Naive thymus-derived CD8-positive, alpha-beta T cell (primary cell): ENCODE measurements around the gene CCDC33. TPM values are rescaled to one million over a fixed set of nuclear protein-coding genes. Genes with fewer than 3 reads are reported as not detected.

ENCODE experiments used
- ATAC-seq, 2 donors: fragments of 150-1000 bp; cut with Tn5 transposase in 1 of 2; sonication (Bioruptor Pico), chemical (Tn5 transposase) in 1 of 2; 1 replicate in 1 of 2; 2 replicates in 1 of 2; pipeline ENCODE4 v1.10.0; 2021; ENCODE audit warnings: mild to moderate bottlenecking in 2 of 2, moderate library complexity in 2 of 2
- POLR2A ChIA-PET: fragments of 350-600 bp; sonication (Branson Sonifier 250); formaldehyde crosslinking; loops from one replicate; lab custom pipeline; 2021; ENCODE audit warnings: antibody characterized with exemption; lab: Charles Lee
- DNase-seq, 10 donors: peaks; one replicate each; pipeline versions ENCODE4 v3.0.0 to v3.0.0-alpha.2; 2020 to 2022
- H3K27ac Mint-ChIP-seq, 10 donors: one replicate each; pipeline ENCODE4 v1.8.0; 2020 to 2022; ENCODE audit warnings: mild to moderate bottlenecking in 10 of 10, mixed read lengths in 10 of 10, moderate library complexity in 4 of 10, inconsistent platforms in 1 of 10
- H3K27me3 Mint-ChIP-seq, 5 donors: one replicate each; pipeline ENCODE4 v1.8.0; 2021 to 2022; ENCODE audit warnings: mixed read lengths in 5 of 5
- H3K36me3 Mint-ChIP-seq, 3 donors: one replicate each; pipeline ENCODE4 v1.8.0; 2020 to 2022; ENCODE audit warnings: mixed read lengths in 3 of 3, mild to moderate bottlenecking in 2 of 3, inconsistent platforms in 1 of 3
- H3K4me1 Mint-ChIP-seq, 4 donors: one replicate each; pipeline ENCODE4 v1.8.0; 2021 to 2022; ENCODE audit warnings: mixed read lengths in 4 of 4
- H3K4me3 Mint-ChIP-seq, 10 donors: one replicate each; pipeline ENCODE4 v1.8.0; 2020 to 2022; ENCODE audit warnings: mild to moderate bottlenecking in 10 of 10, mixed read lengths in 10 of 10, moderate library complexity in 6 of 10, inconsistent platforms in 1 of 10
- H3K9me3 Mint-ChIP-seq, 9 donors: one replicate each; pipeline ENCODE4 v1.8.0; 2020 to 2022; ENCODE audit warnings: mixed read lengths in 9 of 9, mild to moderate bottlenecking in 3 of 9, inconsistent platforms in 1 of 9, moderate library complexity in 1 of 9
- polyA plus RNA-seq, 3 donors: library from polyadenylated mRNA; unstranded; fragments of 300-500 nt; fragmentation: Illumina TruSeq; gene quantifications; one replicate each; pipeline ENCODE4 v1.2.3, GENCODE V29; 2021
- total RNA-seq, 8 experiments: library from RNA in 2 of 8; stranded (reverse) in 2 of 8; gene quantifications; one replicate each; pipeline ENCODE4 v1.2.3 and lab custom pipeline; 2021 to 2026

Gene CCDC33
- total and polyA plus RNA-seq, 5 experiments from 2014 or later, result not detected

DNA sequence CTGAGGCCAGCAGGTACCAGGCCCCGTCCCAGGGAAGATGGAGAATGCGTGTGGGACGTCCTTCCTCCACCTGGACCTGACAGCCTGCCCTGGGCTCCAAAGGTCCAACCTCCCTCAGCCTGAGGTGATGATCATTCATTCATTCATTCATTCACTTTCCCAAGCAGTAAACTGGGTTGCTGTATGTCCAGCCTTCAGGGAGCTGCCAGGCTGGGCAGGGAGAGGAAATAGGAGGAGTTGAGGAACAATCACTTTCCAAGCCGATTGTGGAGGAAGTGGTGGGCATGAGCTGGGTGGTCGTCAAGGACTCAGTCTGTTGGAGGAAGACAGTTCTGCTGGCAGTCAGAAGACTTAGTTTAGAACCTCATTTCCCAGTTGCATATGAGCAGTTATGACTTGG, 10.2 kb upstream of the CCDC33 start:
- no peak overlapping the region for H3K4me3 Mint-ChIP-seq
- peaks cover 0 to 13% (median under 1%) of the 10 kb centered on the region in 5 donors for H3K27me3 Mint-ChIP-seq
- no peaks in the 10 kb centered on the region for H3K36me3 Mint-ChIP-seq
- DNase-seq (no peak), ATAC-seq (no peak)
- POLR2A ChIA-PET, result interaction anchor here (0.6 kb wide), 1 partner anchor 7 kb away, joined by 3 read pairs; no protein-coding TSS in a partner anchor
- peaks cover 8 to 29% (median 16%) of the 10 kb centered on the region in 4 donors for H3K4me1 Mint-ChIP-seq
- no peak overlapping the region for H3K27ac Mint-ChIP-seq
- H3K9me3 Mint-ChIP-seq, result no peaks in the 10 kb centered on the region

GRCh38 chr15:74226761-74227540, 9.2 kb upstream of the CCDC33 start:
- peaks cover 0 to 13% (median 0%) of the 10 kb centered on the region in 5 donors for H3K27me3 Mint-ChIP-seq
- H3K9me3 Mint-ChIP-seq, result no peaks in the 10 kb centered on the region
- peaks cover 8 to 27% (median 16%) of the 10 kb centered on the region in 4 donors for H3K4me1 Mint-ChIP-seq
- ATAC-seq (no peak), DNase-seq (no peak)
- no peaks in the 10 kb centered on the region for H3K36me3 Mint-ChIP-seq
- POLR2A ChIA-PET, result interaction anchor here (0.6 kb wide), 1 partner anchor 8 kb away, joined by 3 read pairs; no protein-coding TSS in a partner anchor
- no peak overlapping the region for H3K4me3 Mint-ChIP-seq
- no peak overlapping the region for H3K27ac Mint-ChIP-seq

GRCh38 chr15:74227968-74228722, 8.0 kb upstream of the CCDC33 start:
- DNase-seq, result no peak
- Mint-ChIP-seq H3K36me3 (no peaks in the 10 kb centered on the region), H3K9me3 (no peaks in the 10 kb centered on the region), H3K4me3 (no peak overlapping the region), H3K27ac (peak overlapping the region in 3 of 10 donors; percentile 30 to 56 (median 51)), H3K27me3 (peaks cover 0 to 13% (median 0%) of the 10 kb centered on the region in 5 donors), H3K4me1 (peaks cover 7 to 21% (median 12%) of the 10 kb centered on the region in 4 donors)
- no peak for ATAC-seq
- POLR2A ChIA-PET, result no interaction called here

DNA sequence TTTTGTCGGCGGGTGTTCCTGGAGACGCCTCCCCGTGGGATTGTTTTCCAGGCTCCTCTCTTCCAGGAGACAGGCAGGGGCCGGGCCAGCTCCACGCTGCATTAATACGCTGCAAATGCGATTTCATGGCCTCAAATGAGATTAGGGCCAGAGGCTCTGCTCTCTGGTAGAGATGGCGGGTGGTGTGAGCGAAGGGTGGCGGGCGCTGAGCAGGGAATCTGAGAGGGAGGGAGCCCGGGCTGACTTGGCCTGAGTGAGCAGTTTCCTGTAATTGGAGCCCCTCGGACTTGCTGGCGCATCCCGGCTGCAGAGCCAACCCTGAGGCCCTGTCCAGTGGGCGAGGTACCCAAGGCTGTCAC, 7.4 kb upstream of the CCDC33 start:
- no peak for ATAC-seq
- peaks cover 2 to 15% (median 7%) of the 10 kb centered on the region in 4 donors for H3K4me1 Mint-ChIP-seq
- H3K4me3 Mint-ChIP-seq, result no peak overlapping the region
- no peak overlapping the region for H3K27ac Mint-ChIP-seq
- POLR2A ChIA-PET, result no interaction called here
- DNase-seq, result no peak
- peaks cover 0 to 12% (median 0%) of the 10 kb centered on the region in 5 donors for H3K27me3 Mint-ChIP-seq
- no peaks in the 10 kb centered on the region for H3K36me3 Mint-ChIP-seq
- H3K9me3 Mint-ChIP-seq, result no peaks in the 10 kb centered on the region

DNA sequence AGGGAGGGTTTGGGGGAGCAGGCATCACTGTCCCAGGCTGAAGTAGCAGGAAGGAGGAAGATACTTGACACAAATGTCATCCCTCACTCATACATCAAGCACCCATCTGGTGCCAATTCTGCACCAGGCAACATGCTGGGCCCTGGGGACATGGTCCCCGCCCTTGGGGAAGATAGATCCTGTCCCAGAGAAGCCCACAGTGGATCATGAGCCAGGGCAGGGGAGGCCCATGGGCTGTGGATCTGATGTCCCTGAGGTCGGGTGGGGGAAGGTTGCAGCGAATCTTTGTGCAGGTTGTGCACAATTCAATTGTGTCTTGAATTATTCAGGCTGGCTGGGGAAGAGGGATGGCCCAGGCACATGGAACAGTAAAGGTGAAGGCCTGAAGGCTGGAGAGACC, 6.4 kb upstream of the CCDC33 start:
- no peaks in the 10 kb centered on the region for H3K36me3 Mint-ChIP-seq
- H3K9me3 Mint-ChIP-seq, result no peaks in the 10 kb centered on the region
- no peak for DNase-seq
- POLR2A ChIA-PET, result no interaction called here
- H3K4me3 Mint-ChIP-seq, result peak overlapping the region in 1 of 10 donors; percentile 21
- H3K4me1 Mint-ChIP-seq, result peaks cover 0 to 7% (median under 1%) of the 10 kb centered on the region in 4 donors
- peaks cover 0 to 5% (median 0%) of the 10 kb centered on the region in 5 donors for H3K27me3 Mint-ChIP-seq
- ATAC-seq, result no peak
- no peak overlapping the region for H3K27ac Mint-ChIP-seq

DNA sequence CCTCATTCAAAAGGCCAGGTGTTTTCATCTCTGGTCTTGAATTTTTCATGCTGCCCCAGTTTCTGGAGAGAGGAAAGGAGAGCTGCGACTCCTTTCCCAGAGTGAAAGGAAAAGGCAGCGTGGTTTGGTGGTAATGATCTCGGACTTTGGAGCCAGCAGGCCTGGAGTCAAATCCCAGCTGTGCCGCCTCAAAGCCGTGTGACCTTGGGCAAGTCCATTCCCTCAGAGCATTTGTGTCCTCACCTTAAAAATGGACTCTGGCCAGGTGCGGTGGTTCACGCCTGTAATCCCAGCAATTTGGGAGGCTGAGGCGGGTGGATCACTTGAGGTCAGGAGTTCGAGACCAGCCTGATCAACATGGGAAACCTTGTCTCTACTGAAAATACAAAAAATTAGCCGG, 4.7 kb upstream of the CCDC33 start:
- no peak for ATAC-seq
- Mint-ChIP-seq H3K27me3 (peaks cover 0 to 4% (median 0%) of the 10 kb centered on the region in 5 donors), H3K27ac (no peak overlapping the region), H3K9me3 (no peaks in the 10 kb centered on the region), H3K4me3 (no peak overlapping the region), H3K36me3 (no peaks in the 10 kb centered on the region), H3K4me1 (no peaks in the 10 kb centered on the region)
- POLR2A ChIA-PET, result no interaction called here
- DNase-seq, result no peak

- no peak overlapping the region for H3K27ac Mint-ChIP-seq
- H3K9me3 Mint-ChIP-seq, result no peaks in the 10 kb centered on the region
- no peak for ATAC-seq
- DNase-seq, result no peak
- H3K27me3 Mint-ChIP-seq, result no peaks in the 10 kb centered on the region
- POLR2A ChIA-PET, result no interaction called here
- no peak overlapping the region for H3K4me3 Mint-ChIP-seq
- H3K4me1 Mint-ChIP-seq, result no peaks in the 10 kb centered on the region
- H3K36me3 Mint-ChIP-seq, result no peaks in the 10 kb centered on the region
Measured at GRCh38 chr15:74233373-74233772, 2.8 kb upstream of the CCDC33 start.

- DNase-seq (no peak), ATAC-seq (no peak)
- Mint-ChIP-seq H3K36me3 (no peaks in the 10 kb centered on the region), H3K27me3 (no peaks in the 10 kb centered on the region), H3K4me1 (no peaks in the 10 kb centered on the region), H3K27ac (peak overlapping the region in 1 of 10 donors; percentile 40), H3K9me3 (no peaks in the 10 kb centered on the region), H3K4me3 (no peak overlapping the region)
- POLR2A ChIA-PET, result no interaction called here
Measured at GRCh38 chr15:74233851-74234597, 2.1 kb upstream of the CCDC33 start.

DNA sequence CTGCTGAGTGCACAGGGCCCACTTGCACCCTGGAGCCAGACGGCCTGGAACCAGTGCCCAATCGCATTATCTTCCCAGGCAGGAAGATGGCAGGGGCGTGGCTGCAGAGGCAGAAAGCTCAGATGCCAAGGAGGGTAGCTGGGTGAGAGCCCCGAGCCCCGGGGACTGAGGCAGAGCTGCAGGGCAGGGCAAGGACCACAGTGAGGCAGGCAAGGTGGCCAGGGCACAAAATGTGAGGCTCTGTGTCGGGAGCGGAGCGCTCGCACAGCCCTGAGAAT, 1.6 kb upstream of the CCDC33 start:
- Mint-ChIP-seq H3K4me3 (no peak overlapping the region), H3K27me3 (no peaks in the 10 kb centered on the region), H3K36me3 (no peaks in the 10 kb centered on the region), H3K27ac (no peak overlapping the region), H3K9me3 (no peaks in the 10 kb centered on the region), H3K4me1 (no peaks in the 10 kb centered on the region)
- ATAC-seq (no peak), DNase-seq (no peak)
- POLR2A ChIA-PET, result no interaction called here

DNA sequence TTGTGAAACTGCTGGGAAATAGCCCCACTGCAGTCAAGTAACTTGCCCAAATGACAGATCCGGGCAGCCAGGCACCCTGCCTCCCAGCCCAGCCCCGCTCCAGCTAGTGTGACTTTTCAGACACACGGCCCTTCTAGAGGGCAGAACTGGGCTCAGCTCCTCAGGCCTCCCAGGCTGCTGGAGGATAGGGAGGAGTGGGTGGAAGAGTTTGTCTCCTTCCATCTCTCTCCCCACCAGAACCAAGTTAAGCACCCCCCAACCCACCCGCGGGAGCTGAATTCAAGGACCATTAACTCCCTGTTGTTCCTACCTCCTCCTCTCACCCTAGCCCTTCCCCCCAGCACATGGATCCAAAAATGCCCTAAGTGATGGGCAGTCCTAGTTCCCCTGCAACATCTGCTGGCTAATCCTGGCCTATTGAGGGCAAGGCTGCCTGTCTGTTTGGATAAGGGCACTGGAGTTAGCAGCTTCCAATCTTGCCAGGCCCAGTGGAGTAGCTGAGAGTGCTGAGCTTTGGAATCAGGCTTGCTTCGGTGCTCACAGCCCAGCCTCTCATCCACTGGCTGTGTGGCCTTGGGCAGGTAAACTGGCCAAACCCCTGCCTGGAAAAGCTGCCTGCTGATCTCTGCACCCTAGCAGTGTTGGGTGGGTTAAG, 3.1 kb downstream of the CCDC33 start:
- Mint-ChIP-seq H3K9me3 (no peaks in the 10 kb centered on the region), H3K27ac (peak overlapping the region in 1 of 10 donors; percentile 47), H3K27me3 (peaks cover 5 to 30% (median 17%) of the 10 kb centered on the region in 5 donors), H3K4me3 (no peak overlapping the region), H3K4me1 (peaks cover 0 to 10% (median 5%) of the 10 kb centered on the region in 4 donors), H3K36me3 (no peaks in the 10 kb centered on the region)
- ATAC-seq (no peak), DNase-seq (no peak)
- POLR2A ChIA-PET, result no interaction called here

DNA sequence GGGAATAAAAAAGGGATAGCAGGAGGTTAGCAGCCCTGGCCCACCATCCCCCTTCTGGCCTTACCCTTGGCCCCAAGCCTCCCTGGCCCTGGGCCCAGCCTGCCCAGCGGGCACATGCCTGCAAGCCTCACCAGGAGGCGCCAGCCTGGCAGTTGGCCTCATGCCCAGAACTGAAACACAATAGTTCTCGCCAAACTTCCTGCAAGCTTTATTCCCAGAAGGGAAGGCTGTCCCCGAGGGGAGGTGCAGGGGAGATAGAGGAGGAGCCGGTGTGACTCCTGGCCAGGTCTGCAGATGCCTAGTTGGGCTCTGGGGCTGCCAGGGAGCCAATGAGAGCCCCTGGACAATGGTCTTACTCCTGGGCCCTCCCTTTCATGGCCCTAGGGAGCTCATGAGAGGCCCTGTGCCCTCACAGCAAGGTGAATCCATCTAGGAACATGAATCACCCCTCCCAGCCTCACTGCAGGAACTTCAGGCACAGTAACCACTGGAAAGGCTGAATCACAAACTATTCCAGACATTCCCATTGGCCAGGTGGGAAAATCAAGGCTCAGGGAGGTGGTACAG, 4.0 kb downstream of the CCDC33 start:
- H3K9me3 Mint-ChIP-seq, result no peaks in the 10 kb centered on the region
- ATAC-seq, result no peak
- no peak overlapping the region for H3K4me3 Mint-ChIP-seq
- H3K4me1 Mint-ChIP-seq, result peaks cover 6 to 19% (median 13%) of the 10 kb centered on the region in 4 donors
- POLR2A ChIA-PET, result no interaction called here
- DNase-seq, result no peak
- peaks cover 12 to 39% (median 24%) of the 10 kb centered on the region in 5 donors for H3K27me3 Mint-ChIP-seq
- no peaks in the 10 kb centered on the region for H3K36me3 Mint-ChIP-seq
- H3K27ac Mint-ChIP-seq, result no peak overlapping the region

DNA sequence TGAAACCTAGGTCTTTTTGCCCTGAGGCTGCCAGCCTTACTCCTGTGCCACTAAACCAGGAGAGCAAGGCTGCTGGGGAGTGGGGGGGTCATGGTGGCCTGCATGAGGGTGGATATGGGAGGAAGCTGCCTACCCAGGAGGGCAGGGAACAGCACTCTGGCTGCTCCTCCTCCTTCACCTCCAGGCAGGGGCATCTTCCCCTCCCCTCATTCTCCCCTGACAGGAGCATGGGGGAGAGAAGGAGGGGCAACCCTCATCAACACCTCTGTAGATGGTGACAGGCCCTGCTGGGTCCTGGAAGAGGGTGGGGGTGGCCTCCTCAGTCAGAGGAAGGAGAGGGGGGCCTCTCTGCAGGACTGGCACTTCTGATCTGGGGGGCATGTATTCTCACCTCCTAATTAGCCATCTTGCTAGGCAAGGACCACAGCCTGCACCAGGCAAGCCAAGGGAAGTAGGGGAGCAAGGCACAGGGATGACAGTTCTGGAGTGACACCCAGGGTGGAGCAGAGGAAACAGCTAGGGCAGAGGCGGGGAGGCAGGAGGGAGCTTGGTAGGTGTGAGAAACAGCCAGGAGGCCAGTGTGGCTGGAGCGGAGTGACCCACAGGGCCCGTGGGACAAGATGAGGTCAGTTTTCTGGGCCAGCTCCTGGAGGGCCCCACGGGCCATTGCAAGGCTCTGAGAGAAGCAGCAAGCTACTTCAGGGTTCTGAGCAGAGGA, 4.9 kb downstream of the CCDC33 start:
- Mint-ChIP-seq H3K27ac (peak overlapping the region in 1 of 10 donors; percentile 71), H3K4me3 (no peak overlapping the region), H3K27me3 (peaks cover 15 to 44% (median 26%) of the 10 kb centered on the region in 5 donors), H3K9me3 (no peaks in the 10 kb centered on the region), H3K4me1 (peaks cover 12 to 23% (median 18%) of the 10 kb centered on the region in 4 donors), H3K36me3 (no peaks in the 10 kb centered on the region)
- ATAC-seq, result no peak
- POLR2A ChIA-PET, result no interaction called here
- peak in 1 of 10 donors; percentile 31 for DNase-seq
